ENCODE results near the gene ABLIM1. TPM values are rescaled to one million over a fixed set of nuclear protein-coding genes. Genes with fewer than 3 reads are reported as not detected.
A peak's percentile ranks its signal among the peaks of the same experiment; 100 is the strongest.

ABLIM1 gene
- total RNA-seq, 1 donor from 2014 or later: 105 TPM

DNA sequence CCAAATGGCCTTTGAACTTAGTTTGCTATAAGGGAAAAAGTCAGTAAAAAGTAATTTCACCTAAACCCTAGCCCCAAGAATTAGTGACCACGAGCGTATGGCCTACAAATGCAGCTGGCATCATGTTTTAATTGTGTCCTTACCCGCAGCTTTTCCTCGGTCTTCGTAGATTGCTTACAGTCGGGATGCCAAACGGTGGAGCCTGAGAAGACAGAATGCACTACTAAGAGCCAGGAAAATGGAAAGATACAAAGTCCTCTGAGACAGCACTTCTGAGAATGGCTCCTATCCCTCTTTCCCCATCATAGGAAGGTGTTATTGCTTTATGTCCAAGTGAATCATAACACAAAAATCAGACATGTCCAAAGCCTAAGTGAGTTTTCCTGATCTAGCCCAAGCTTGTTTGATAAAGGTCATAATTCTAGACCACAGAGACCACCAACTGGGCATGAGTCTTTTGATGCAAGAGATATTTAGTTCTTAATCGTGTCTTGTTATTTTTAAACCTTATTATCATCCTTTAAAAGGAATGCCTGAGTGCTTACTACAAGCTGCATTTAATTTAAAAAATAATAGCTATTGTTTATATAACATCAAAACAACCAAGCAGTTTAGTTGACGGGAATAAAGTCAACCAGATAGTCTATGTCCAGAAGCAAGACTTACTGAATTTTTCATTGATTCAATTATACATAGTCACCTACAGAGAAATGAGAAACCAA, 170.1 kb downstream of the ABLIM1 start:
- H3K4me3 Mint-ChIP-seq: no peak overlapping the region
- no peak for DNase-seq (ENCODE audit: low spot score in 2 of 2, unreplicated experiment in 2 of 2)
- H3K4me1 Mint-ChIP-seq: peaks cover 68% of the 10 kb centered on the region
- H3K27ac Mint-ChIP-seq: peak overlapping the region; percentile 15
- H3K36me3 Mint-ChIP-seq: peaks cover 26% of the 10 kb centered on the region
- H3K9me3 Mint-ChIP-seq: peaks cover 5% of the 10 kb centered on the region
- H3K27me3 Mint-ChIP-seq (ENCODE audit: low read depth): no peaks in the 10 kb centered on the region
- TF ChIP-seq, protein P1, sequence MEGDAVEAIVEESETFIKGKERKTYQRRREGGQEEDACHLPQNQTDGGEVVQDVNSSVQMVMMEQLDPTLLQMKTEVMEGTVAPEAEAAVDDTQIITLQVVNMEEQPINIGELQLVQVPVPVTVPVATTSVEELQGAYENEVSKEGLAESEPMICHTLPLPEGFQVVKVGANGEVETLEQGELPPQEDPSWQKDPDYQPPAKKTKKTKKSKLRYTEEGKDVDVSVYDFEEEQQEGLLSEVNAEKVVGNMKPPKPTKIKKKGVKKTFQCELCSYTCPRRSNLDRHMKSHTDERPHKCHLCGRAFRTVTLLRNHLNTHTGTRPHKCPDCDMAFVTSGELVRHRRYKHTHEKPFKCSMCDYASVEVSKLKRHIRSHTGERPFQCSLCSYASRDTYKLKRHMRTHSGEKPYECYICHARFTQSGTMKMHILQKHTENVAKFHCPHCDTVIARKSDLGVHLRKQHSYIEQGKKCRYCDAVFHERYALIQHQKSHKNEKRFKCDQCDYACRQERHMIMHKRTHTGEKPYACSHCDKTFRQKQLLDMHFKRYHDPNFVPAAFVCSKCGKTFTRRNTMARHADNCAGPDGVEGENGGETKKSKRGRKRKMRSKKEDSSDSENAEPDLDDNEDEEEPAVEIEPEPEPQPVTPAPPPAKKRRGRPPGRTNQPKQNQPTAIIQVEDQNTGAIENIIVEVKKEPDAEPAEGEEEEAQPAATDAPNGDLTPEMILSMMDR (IDR thresholded peaks at IDR 0.05; ENCODE audit: unreplicated experiment): no peak

DNA sequence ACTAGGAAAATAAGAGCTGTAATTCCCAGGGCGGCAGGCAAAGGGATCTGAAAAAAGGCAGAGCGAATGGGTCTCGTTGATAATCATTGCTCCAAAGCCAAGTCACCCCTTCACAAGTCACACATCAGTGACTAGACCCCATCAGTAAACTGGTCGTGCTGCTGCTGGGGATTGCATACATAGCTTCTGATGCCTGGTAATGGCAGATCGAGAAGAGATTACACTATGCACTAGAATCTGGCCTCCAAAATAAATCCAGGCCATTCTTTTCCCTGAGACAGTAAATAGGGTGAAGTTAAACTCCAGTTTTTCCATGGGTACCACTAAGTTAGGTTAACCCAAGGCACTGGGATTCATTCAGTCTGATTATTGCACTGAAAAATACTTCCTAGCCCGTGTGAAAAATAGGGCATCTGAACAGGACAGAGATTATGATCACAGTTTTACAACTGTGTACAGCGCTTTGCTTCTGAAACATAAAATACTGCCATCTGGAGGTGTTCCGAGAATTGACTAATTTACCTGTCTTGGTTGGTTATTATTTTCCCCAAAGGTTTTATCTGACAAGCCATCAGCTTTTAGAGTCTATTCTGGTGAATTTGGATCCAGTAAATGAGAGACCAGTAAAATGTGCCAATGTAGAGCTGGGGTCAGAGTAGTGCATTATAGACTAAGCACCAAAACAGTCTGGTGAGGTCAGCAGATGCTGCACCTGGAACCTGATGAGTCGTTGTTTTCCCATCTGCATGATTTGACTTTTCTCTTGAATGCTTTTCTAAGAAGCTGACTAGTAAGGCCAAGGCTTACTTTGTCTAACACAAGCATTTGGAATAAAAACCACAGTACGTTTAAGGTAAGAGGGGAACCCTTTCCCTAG, 170.9 kb downstream of the ABLIM1 start:
- TF ChIP-seq, protein P1 (IDR thresholded peaks at IDR 0.05; ENCODE audit: unreplicated experiment): no peak
- Mint-ChIP-seq H3K9me3 (peaks cover 5% of the 10 kb centered on the region), H3K27me3 (ENCODE audit: low read depth) (no peaks in the 10 kb centered on the region), H3K4me3 (no peak overlapping the region), H3K27ac (no peak overlapping the region), H3K36me3 (peaks cover 26% of the 10 kb centered on the region), H3K4me1 (peaks cover 69% of the 10 kb centered on the region)
- DNase-seq (ENCODE audit: low spot score in 2 of 2, unreplicated experiment in 2 of 2): no peak

DNA sequence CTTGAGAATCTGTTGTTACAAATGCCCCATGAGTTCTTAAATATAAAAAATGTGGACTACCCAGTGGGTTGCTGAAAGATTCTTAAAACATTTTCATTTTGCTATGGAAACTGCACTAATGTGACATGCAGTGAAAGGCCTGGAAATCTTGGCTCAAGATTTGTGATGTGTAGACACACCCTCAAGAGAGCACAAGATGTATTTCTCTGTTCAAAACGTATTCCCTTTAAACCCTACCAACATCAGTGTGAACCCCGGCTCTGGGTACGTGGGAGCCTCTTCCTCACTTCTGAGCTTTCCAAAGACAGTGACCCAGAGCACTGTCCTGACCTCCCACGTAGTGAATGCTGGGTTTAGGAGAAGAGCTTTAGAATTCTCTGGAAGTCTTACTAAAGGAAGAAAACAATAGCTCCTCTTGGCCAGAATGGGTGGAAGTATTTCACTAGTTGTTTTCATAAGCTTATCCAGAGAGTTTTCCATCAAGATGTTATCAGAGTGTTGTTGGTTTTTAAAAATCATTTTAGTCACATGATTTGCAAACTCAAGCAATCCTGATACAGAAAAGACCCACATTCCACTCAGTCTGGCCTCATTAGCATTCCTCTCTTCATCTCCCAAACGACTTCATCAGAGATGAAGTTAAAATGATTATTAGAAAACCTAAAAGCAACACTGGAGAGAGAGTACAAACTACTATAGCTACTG, 172.2 kb downstream of the ABLIM1 start:
- peaks cover 5% of the 10 kb centered on the region for H3K9me3 Mint-ChIP-seq
- peaks cover 26% of the 10 kb centered on the region for H3K36me3 Mint-ChIP-seq
- TF ChIP-seq, protein P1 (IDR thresholded peaks at IDR 0.05; ENCODE audit: unreplicated experiment): no peak
- no peaks in the 10 kb centered on the region for H3K27me3 Mint-ChIP-seq (ENCODE audit: low read depth)
- H3K4me1 Mint-ChIP-seq: peaks cover 70% of the 10 kb centered on the region
- no peak overlapping the region for H3K4me3 Mint-ChIP-seq
- no peak for DNase-seq (ENCODE audit: low spot score in 2 of 2, unreplicated experiment in 2 of 2)
- peak overlapping the region; percentile 87 for H3K27ac Mint-ChIP-seq

DNA sequence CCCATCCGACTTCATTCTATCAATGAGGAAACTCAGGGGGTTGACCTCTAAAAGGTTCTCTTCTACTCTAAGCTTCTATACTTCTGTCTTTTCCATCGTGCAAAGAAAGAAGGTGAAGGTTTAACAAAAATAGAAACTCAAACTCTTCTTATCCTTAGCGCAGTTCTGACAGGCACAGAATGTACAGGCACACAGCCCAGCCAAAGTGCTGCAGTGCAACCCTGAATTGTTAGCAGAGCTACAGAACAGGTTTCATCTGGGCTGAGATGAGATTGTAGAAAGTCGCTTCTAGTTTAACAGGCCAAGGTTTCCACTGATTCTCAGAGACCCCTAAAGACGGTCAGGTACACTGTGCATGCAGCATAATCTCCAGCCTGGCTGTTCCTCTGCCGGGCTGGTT, 174.5 kb downstream of the ABLIM1 start:
- no peak for DNase-seq (ENCODE audit: low spot score in 2 of 2, unreplicated experiment in 2 of 2)
- Mint-ChIP-seq H3K27ac (peak overlapping the region; percentile 35), H3K27me3 (ENCODE audit: low read depth) (no peaks in the 10 kb centered on the region), H3K4me3 (no peak overlapping the region), H3K4me1 (peaks cover 78% of the 10 kb centered on the region), H3K9me3 (peaks cover 5% of the 10 kb centered on the region), H3K36me3 (peaks cover 23% of the 10 kb centered on the region)
- TF ChIP-seq, protein P1 (IDR thresholded peaks at IDR 0.05; ENCODE audit: unreplicated experiment): no peak

DNA sequence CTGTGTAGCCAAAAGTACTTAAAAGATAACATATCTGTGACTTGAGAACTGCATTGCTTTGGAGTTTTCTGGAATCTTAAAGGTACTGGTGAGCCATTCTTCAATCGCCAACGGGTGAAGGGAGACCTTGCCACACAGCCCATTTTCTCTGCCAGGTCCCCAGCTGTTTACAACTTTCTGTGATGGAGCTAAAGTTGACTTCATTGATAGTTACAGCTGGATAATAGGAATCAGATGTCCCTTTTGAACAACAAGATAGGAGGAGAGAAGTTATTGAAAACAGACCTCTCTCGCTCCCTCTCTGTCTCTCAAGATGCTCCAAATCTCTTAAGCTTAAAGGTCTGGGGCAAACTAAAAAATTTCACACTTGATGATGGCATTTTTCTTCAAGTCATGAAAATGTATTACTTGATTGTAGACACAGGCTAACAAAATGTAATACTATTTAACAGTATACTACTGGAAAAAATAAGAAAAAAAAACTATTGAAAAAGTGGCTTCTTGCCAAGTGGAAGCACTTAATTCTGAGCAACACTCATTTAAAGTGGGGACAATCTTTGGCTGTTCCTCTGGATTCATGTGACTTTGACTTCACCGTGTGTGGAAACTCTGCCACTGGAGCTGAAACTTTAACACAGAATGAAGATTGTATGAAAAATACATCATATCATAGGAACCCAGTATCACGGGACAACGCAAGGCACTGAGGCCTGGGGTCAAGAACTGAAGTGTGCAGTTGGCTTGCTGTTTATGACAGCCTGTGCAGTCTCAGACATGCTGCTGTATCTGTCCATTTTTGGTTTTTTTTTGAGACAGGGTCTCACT, 175.4 kb downstream of the ABLIM1 start:
- Mint-ChIP-seq H3K27me3 (ENCODE audit: low read depth) (no peaks in the 10 kb centered on the region), H3K9me3 (peaks cover 5% of the 10 kb centered on the region), H3K27ac (peak overlapping the region; percentile 65), H3K4me3 (no peak overlapping the region), H3K36me3 (peaks cover 22% of the 10 kb centered on the region), H3K4me1 (peaks cover 81% of the 10 kb centered on the region)
- DNase-seq (ENCODE audit: low spot score in 2 of 2, unreplicated experiment in 2 of 2): no peak
- TF ChIP-seq, protein P1 (IDR thresholded peaks at IDR 0.05; ENCODE audit: unreplicated experiment): no peak
